OCI-LY7 (cell line): ENCODE data around the gene LGALS13. TPM values are rescaled to one million over a fixed set of nuclear protein-coding genes. Genes with fewer than 3 reads are reported as not detected.

Source experiments
- BruUV-seq: library from RNA; stranded (reverse); fragments of 400-500 nt; replicated peaks from 2 replicates; lab custom pipeline; 2021; lab: Mats Ljungman, UMichigan
- CTCF ChIA-PET: fragments of 300-600 bp; sonication (Branson Sonifier 250); formaldehyde crosslinking; loops from one replicate; lab custom pipeline; 2022; ENCODE audit warnings: antibody characterized with exemption; ENCODE audit not compliant: unreplicated experiment; lab: Charles Lee
- POLR2A ChIA-PET: fragments of 300-600 bp; sonication (Branson Sonifier 250); formaldehyde crosslinking; loops from one replicate; lab custom pipeline; 2022; ENCODE audit warnings: antibody characterized with exemption; lab: Charles Lee
- DNase-seq: peaks from one replicate; pipeline ENCODE4 v3.0.0-alpha.2; 2015; ENCODE audit warnings: low spot score
- H2AFZ ChIP-seq: fragments of 200-600 bp; sonication (generic), shearing (Covaris generic); 2 replicates; pipeline ENCODE4 v1.6.1; 2014; ENCODE audit warnings: mild to moderate bottlenecking, antibody characterized with exemption, low read length, moderate library complexity
- H3K27ac ChIP-seq: fragments of 200-600 bp; sonication (generic); 2 replicates; pipeline ENCODE4 v1.5.1; 2014; ENCODE audit warnings: mixed run types, low read depth, mild to moderate bottlenecking, moderate library complexity, low read length, inconsistent platforms; ENCODE audit not compliant: poor library complexity, severe bottlenecking
- H3K36me3 ChIP-seq: fragments of 200-600 bp; sonication (generic); 2 replicates; pipeline ENCODE4 v1.6.1; 2014; ENCODE audit warnings: mild to moderate bottlenecking, antibody characterized with exemption, low read length, moderate library complexity, mixed read lengths; ENCODE audit not compliant: insufficient read depth
- H3K4me1 ChIP-seq: fragments of 200-600 bp; sonication (generic); 2 replicates; pipeline ENCODE4 v1.5.1; 2014; ENCODE audit warnings: mild to moderate bottlenecking, low read length; ENCODE audit not compliant: insufficient read depth, poor library complexity, severe bottlenecking
- H3K4me2 ChIP-seq: fragments of 200-600 bp; sonication (generic); 2 replicates; pipeline ENCODE4 v1.6.1; 2014; ENCODE audit warnings: mild to moderate bottlenecking, low read length
- H3K4me3 ChIP-seq: fragments of 200-600 bp; sonication (generic); 2 replicates; pipeline ENCODE4 v1.5.1; 2014; ENCODE audit warnings: mild to moderate bottlenecking, low read depth, low read length; ENCODE audit not compliant: poor library complexity, severe bottlenecking
- H3K79me2 ChIP-seq: fragments of 200-600 bp; sonication (generic); 2 replicates; pipeline ENCODE4 v1.6.1; 2016; ENCODE audit warnings: low read depth, mild to moderate bottlenecking, low read length, moderate library complexity, mixed read lengths; ENCODE audit not compliant: insufficient read depth
- H3K9me2 ChIP-seq: fragments of 200-600 bp; sonication (generic); 2 replicates; pipeline ENCODE4 v1.6.1; 2016; ENCODE audit warnings: mild to moderate bottlenecking, low read length, mixed read lengths; ENCODE audit not compliant: insufficient read depth
- H3K9me3 ChIP-seq: fragments of 200-600 bp; sonication (generic); 2 replicates; pipeline ENCODE4 v1.6.1; 2014; ENCODE audit warnings: mild to moderate bottlenecking, mixed run types, low read length, mixed read lengths
- H4K20me1 ChIP-seq: fragments of 200-600 bp; sonication (generic); 2 replicates; pipeline ENCODE4 v1.6.1; 2014; ENCODE audit warnings: mild to moderate bottlenecking, antibody characterized with exemption, low read length, moderate library complexity, mixed read lengths; ENCODE audit not compliant: insufficient read depth
- EZH2phosphoT487 ChIP-seq: fragments of 200-600 bp; sonication (generic); IDR thresholded peaks from 2 replicates; pipeline ENCODE4 v1.6.1; 2018; ENCODE audit warnings: low read depth, borderline replicate concordance, mild to moderate bottlenecking, mixed run types, antibody characterized with exemption, low read length, moderate library complexity, mixed read lengths
- intact Hi-C: fragments of 100-400 bp; cut with micrococcal nuclease; formaldehyde crosslinking; loops from one replicate; pipeline ENCODE4 v1.10.0; 2022; ENCODE audit not compliant: unreplicated experiment
- small RNA-seq: library from RNA; depleted of rRNA; stranded (forward); fragments of <200 nt; gene quantifications from one replicate; pipeline ENCODE3, GENCODE V24; 2014
- total RNA-seq, 2 experiments: library from RNA; depleted of rRNA in 1 of 2; stranded (reverse); fragments of >200 nt in 1 of 2; shearing (Covaris generic) in 1 of 2; gene quantifications; 2 replicates each; pipeline ENCODE4 v1.2.3, GENCODE V29; 2014 to 2022
- TF ChIP-seq, protein P1 (sequence below): fragments of 200-600 bp; sonication (generic); conservative IDR thresholded peaks from 2 replicates; pipeline ENCODE4 v1.5.1; 2014; ENCODE audit warnings: mild to moderate bottlenecking, antibody characterized with exemption, low read length, moderate library complexity, mixed read lengths

Gene LGALS13
- total RNA-seq, 2 experiments from 2014 or later = not detected

DNA sequence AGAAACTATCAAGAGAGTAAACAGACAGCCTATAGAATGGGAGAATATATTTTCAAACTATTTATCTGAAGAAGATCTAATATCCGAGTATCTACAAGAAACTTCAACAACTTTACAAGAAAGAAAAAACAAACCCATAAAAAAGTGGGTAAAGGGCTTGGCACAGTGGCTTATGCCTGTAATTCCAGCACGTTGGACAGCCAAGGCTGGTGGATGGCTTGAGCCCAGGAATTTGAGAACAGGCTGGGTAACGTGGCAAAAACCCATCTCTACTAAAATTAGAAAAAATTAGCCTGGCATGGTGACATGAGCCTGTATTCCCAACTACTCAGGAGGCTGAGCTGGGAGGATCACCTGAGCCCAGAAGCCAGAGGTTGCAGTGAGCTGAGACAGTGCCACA, 45.6 kb downstream of the LGALS13 start:
- no peaks in the 10 kb centered on the region for H3K36me3 ChIP-seq
- POLR2A ChIA-PET = no interaction called here
- no peak for DNase-seq
- no peaks in the 10 kb centered on the region for H4K20me1 ChIP-seq
- no peaks in the 10 kb centered on the region for H3K9me3 ChIP-seq
- no peak overlapping the region for H2AFZ ChIP-seq
- H3K4me2 ChIP-seq = no peak overlapping the region
- no peaks in the 10 kb centered on the region for H3K4me1 ChIP-seq
- no TSS peak for BruUV-seq
- intact Hi-C loops = no loop called here
- TF ChIP-seq, protein P1, sequence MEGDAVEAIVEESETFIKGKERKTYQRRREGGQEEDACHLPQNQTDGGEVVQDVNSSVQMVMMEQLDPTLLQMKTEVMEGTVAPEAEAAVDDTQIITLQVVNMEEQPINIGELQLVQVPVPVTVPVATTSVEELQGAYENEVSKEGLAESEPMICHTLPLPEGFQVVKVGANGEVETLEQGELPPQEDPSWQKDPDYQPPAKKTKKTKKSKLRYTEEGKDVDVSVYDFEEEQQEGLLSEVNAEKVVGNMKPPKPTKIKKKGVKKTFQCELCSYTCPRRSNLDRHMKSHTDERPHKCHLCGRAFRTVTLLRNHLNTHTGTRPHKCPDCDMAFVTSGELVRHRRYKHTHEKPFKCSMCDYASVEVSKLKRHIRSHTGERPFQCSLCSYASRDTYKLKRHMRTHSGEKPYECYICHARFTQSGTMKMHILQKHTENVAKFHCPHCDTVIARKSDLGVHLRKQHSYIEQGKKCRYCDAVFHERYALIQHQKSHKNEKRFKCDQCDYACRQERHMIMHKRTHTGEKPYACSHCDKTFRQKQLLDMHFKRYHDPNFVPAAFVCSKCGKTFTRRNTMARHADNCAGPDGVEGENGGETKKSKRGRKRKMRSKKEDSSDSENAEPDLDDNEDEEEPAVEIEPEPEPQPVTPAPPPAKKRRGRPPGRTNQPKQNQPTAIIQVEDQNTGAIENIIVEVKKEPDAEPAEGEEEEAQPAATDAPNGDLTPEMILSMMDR = no peak
- TF ChIP-seq EZH2phosphoT487 = no peak
- no peaks in the 10 kb centered on the region for H3K79me2 ChIP-seq
- CTCF ChIA-PET = no interaction called here
- H3K4me3 ChIP-seq = no peak overlapping the region
- no peak overlapping the region for H3K27ac ChIP-seq
- no peaks in the 10 kb centered on the region for H3K9me2 ChIP-seq

DNA sequence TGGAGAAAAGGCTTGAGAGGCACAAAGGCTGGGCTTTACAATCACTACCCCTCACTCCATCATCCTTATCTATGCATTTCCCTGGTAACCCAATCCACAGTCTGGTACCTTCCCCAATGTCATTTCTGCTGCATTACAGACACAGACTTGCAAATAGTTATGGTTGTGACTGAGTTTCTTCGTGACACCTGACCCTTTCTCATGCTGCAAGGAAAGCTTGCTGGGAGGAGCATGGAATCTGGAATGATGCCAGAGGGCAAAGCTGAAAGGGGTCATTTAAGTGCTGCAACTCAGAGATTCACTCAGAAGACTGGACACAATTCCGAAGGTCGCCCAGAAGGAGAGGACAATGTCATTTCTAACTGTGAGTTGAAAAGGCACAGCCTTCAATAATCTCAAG, 53.3 kb downstream of the LGALS13 start, which contains the start of gene LGALS16:
TSS of gene LGALS16 (plus strand) at position 301 of the 400 bp plus-strand sequence. CDS start at position 350, 49 bp downstream.
- TF ChIP-seq, protein P1 = no peak
- TF ChIP-seq EZH2phosphoT487 = no peak
- Histone ChIP-seq H3K36me3 (no peaks in the 10 kb centered on the region), H3K4me1 (no peaks in the 10 kb centered on the region), H3K4me3 (no peak within 1 kb of the TSS), H3K4me2 (no peak within 1 kb of the TSS), H3K79me2 (no peaks in the 10 kb centered on the region), H3K9me3 (no peaks in the 10 kb centered on the region), H4K20me1 (no peaks in the 10 kb centered on the region), H2AFZ (no peak within 1 kb of the TSS), H3K9me2 (no peaks in the 10 kb centered on the region), H3K27ac (no peak within 1 kb of the TSS)
- BruUV-seq = no TSS peak
- no peak for DNase-seq
- intact Hi-C loops = no loop called here
- ChIA-PET POLR2A (no interaction called here), CTCF (no interaction called here)

Small RNAs within 50 kb of the gene (small RNA-seq; reads per million reads assigned to genes)
- not detected for gene AC005176.2
- gene RPS29P24 = not detected
- not detected for gene RPS29P25
- not detected for gene RPS29P26
- gene RPS29P30 = not detected

Other genes starting within 250 kb of the LGALS13 start
- 33.1 and 35.4 TPM in 2 replicates for gene PAF1, start 211.4 kb upstream of the LGALS13 start, total RNA-seq (2014; rRNA removed; shearing (Covaris generic))
- gene PAF1, start 211.4 kb upstream of the LGALS13 start, total RNA-seq (2022) = 45.9 and 46.8 TPM in 2 replicates
- gene MED29, start 211.1 kb upstream of the LGALS13 start, total RNA-seq (2014; rRNA removed; shearing (Covaris generic)) = 15.7 and 28.3 TPM in 2 replicates
- 31.2 and 31.3 TPM in 2 replicates for gene MED29, start 211.1 kb upstream of the LGALS13 start, total RNA-seq (2022)
- gene ZFP36, start 195.7 kb upstream of the LGALS13 start, total RNA-seq (2014; rRNA removed; shearing (Covaris generic)) = 19.4 and 21.8 TPM in 2 replicates
- 55.9 and 57.2 TPM in 2 replicates for gene ZFP36, start 195.7 kb upstream of the LGALS13 start, total RNA-seq (2022)
- 28.3 and 30.4 TPM in 2 replicates for gene PLEKHG2, start 189.9 kb upstream of the LGALS13 start, total RNA-seq (2014; rRNA removed; shearing (Covaris generic))
- gene PLEKHG2, start 189.9 kb upstream of the LGALS13 start, total RNA-seq (2022) = 65.9 and 68.2 TPM in 2 replicates
- 538 and 634 TPM in 2 replicates for gene RPS16, start 166.6 kb upstream of the LGALS13 start, total RNA-seq (2014; rRNA removed; shearing (Covaris generic))
- 3,661 and 4,044 TPM in 2 replicates for gene RPS16, start 166.6 kb upstream of the LGALS13 start, total RNA-seq (2022)
- gene SUPT5H, start 156.9 kb upstream of the LGALS13 start, total RNA-seq (2014; rRNA removed; shearing (Covaris generic)) = 70.1 and 74.6 TPM in 2 replicates
- gene SUPT5H, start 156.9 kb upstream of the LGALS13 start, total RNA-seq (2022) = 168 and 175 TPM in 2 replicates
- gene TIMM50, start 121.7 kb upstream of the LGALS13 start, total RNA-seq (2014; rRNA removed; shearing (Covaris generic)) = 98.1 and 116 TPM in 2 replicates
- 91.1 and 93.2 TPM in 2 replicates for gene TIMM50, start 121.7 kb upstream of the LGALS13 start, total RNA-seq (2022)
- 3.4 and 4.4 TPM in 2 replicates for gene DLL3, start 103.6 kb upstream of the LGALS13 start, total RNA-seq (2014; rRNA removed; shearing (Covaris generic))
- gene DLL3, start 103.6 kb upstream of the LGALS13 start, total RNA-seq (2022) = 3.2 and 4.4 TPM in 2 replicates
- not detected in 2 replicates for gene SELENOV, start 87.4 kb upstream of the LGALS13 start, total RNA-seq (2014; rRNA removed; shearing (Covaris generic))
- gene SELENOV, start 87.4 kb upstream of the LGALS13 start, total RNA-seq (2022) = not detected in 2 replicates
- 11.7 and 13.9 TPM in 2 replicates for gene EID2B, start 69.7 kb upstream of the LGALS13 start, total RNA-seq (2014; rRNA removed; shearing (Covaris generic))
- gene EID2B, start 69.7 kb upstream of the LGALS13 start, total RNA-seq (2022) = 8.7 and 8.8 TPM in 2 replicates
- gene EID2, start 62.4 kb upstream of the LGALS13 start, total RNA-seq (2014; rRNA removed; shearing (Covaris generic)) = 19.1 and 22.9 TPM in 2 replicates
- 17.3 and 20.7 TPM in 2 replicates for gene EID2, start 62.4 kb upstream of the LGALS13 start, total RNA-seq (2022)
- not detected in 2 replicates for gene LGALS16, start 53.4 kb downstream of the LGALS13 start, total RNA-seq (2014; rRNA removed; shearing (Covaris generic))
- gene LGALS16, start 53.4 kb downstream of the LGALS13 start, total RNA-seq (2022) = not detected in 2 replicates
- not detected in 2 replicates for gene LGALS14, start 102.0 kb downstream of the LGALS13 start, total RNA-seq (2014; rRNA removed; shearing (Covaris generic))
- not detected in 2 replicates for gene LGALS14, start 102.0 kb downstream of the LGALS13 start, total RNA-seq (2022)
- gene CLC, start 135.5 kb downstream of the LGALS13 start, total RNA-seq (2014; rRNA removed; shearing (Covaris generic)) = not detected in 2 replicates
- not detected in 2 replicates for gene CLC, start 135.5 kb downstream of the LGALS13 start, total RNA-seq (2022)
- not detected in 2 replicates for gene LEUTX, start 176.3 kb downstream of the LGALS13 start, total RNA-seq (2014; rRNA removed; shearing (Covaris generic))
- gene LEUTX, start 176.3 kb downstream of the LGALS13 start, total RNA-seq (2022) = not detected in 2 replicates
- 2.0 and 3.0 TPM in 2 replicates for gene DYRK1B, start 231.6 kb downstream of the LGALS13 start, total RNA-seq (2014; rRNA removed; shearing (Covaris generic))
- 7.4 and 9.2 TPM in 2 replicates for gene DYRK1B, start 231.6 kb downstream of the LGALS13 start, total RNA-seq (2022)
- 305 and 336 TPM in 2 replicates for gene FBL, start 243.9 kb downstream of the LGALS13 start, total RNA-seq (2014; rRNA removed; shearing (Covaris generic))
- gene FBL, start 243.9 kb downstream of the LGALS13 start, total RNA-seq (2022) = 365 and 376 TPM in 2 replicates